ENCODE results near the gene MRPL1. TPM values are rescaled to one million over a fixed set of nuclear protein-coding genes. Genes with fewer than 3 reads are reported as not detected.
"Not testable (repeated sequence)": the region's sequence is repeated elsewhere in the genome, so short reads cannot be mapped to it uniquely, and the experiment has no call there.

MRPL1 gene
- total RNA-seq, 2 experiments from 2014 or later, result 22.6 to 37.4 TPM

DNA sequence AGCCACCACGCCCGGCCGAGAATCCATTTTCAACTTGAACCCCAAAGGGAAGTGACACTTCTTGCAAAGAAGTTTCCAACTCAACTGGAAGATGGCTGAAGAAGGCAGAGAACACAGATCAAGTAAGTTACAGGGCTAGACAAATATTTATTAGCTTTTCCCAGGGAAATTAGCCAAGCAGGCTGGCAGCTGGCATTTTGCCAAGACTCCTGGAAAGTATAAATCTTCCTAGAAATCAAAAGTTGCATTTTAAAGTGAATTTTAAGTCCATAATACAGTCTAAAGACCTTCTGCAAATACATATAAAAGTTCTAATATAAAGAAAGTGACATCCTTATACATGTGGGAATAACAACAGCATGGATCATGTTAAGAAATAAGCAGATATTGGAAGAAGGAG is 3.4 kb upstream of the MRPL1 start:
- Histone ChIP-seq H3K9me3 (ENCODE audit: low read length) (no peaks in the 10 kb centered on the region), H2AFZ (ENCODE audit: low read length) (no peak overlapping the region), H3K4me2 (ENCODE audit: low read length) (no peak overlapping the region), H3K27ac (ENCODE audit: low read depth, low read length, poor library complexity, severe bottlenecking) (no peak overlapping the region), H3K9me2 (ENCODE audit: insufficient read depth, low read length) (no peaks in the 10 kb centered on the region), H3K4me1 (ENCODE audit: insufficient read depth, low read length, poor library complexity, severe bottlenecking) (peaks cover 35% of the 10 kb centered on the region), H3K79me2 (ENCODE audit: insufficient read depth, low read depth, low read length) (peaks cover 14% of the 10 kb centered on the region), H3K36me3 (ENCODE audit: insufficient read depth, low read length) (peaks cover 1% of the 10 kb centered on the region; the same call in 1 of the 2 replicates), H4K20me1 (ENCODE audit: insufficient read depth, low read length) (no peaks in the 10 kb centered on the region), H3K4me3 (ENCODE audit: low read depth, low read length, poor library complexity, severe bottlenecking) (no peak overlapping the region)
- POLR2A ChIA-PET, result interaction anchor here (0.6 to 3.9 kb wide), 7 partner anchors 27 to 90 kb away, joined by 3 to 35 read pairs (median 6); no protein-coding TSS in a partner anchor
- DNase-seq (ENCODE audit: low spot score), result no peak
- TF ChIP-seq CTCF (conservative IDR thresholded peaks at IDR 0.05; ENCODE audit: low read length), result no peak
- TF ChIP-seq EZH2phosphoT487 (IDR thresholded peaks at IDR 0.05; ENCODE audit: borderline replicate concordance, low read depth, low read length), result no peak
- intact Hi-C loops (cut with micrococcal nuclease; ENCODE audit: unreplicated experiment), result no loop called here
- no TSS peak for BruUV-seq (replicated peaks)
- CTCF ChIA-PET (ENCODE audit: unreplicated experiment), result no interaction called here

DNA sequence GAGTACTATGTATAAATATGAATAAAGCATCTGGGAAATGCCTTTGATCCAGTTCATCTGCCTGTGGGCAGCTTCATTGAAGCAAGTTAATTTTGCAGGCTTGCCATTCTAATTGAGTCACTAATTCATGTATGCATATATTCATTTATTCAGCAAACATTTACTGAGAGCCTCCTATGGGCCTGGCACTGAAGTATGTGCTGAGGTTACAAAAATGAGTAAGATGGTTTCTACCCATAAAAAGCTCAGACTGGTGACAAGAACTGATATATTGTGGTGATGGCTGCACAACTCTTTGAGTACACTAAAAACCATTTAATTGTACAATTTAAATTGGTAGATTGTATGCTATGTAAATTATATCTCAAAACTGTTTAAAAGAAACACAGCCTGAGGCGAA is 1.1 kb upstream of the MRPL1 start:
- Histone ChIP-seq H4K20me1 (ENCODE audit: insufficient read depth, low read length) (no peaks in the 10 kb centered on the region), H3K4me2 (ENCODE audit: low read length) (peak overlapping the region; percentile 80), H3K79me2 (ENCODE audit: insufficient read depth, low read depth, low read length) (peaks cover 36% of the 10 kb centered on the region), H2AFZ (ENCODE audit: low read length) (peak overlapping the region; percentile 99; the same call in 1 of the 2 replicates), H3K36me3 (ENCODE audit: insufficient read depth, low read length) (peaks cover 18% of the 10 kb centered on the region), H3K9me2 (ENCODE audit: insufficient read depth, low read length) (no peaks in the 10 kb centered on the region), H3K4me1 (ENCODE audit: insufficient read depth, low read length, poor library complexity, severe bottlenecking) (peaks cover 33% of the 10 kb centered on the region), H3K27ac (ENCODE audit: low read depth, low read length, poor library complexity, severe bottlenecking) (peak overlapping the region; percentile 94), H3K9me3 (ENCODE audit: low read length) (no peaks in the 10 kb centered on the region), H3K4me3 (ENCODE audit: low read depth, low read length, poor library complexity, severe bottlenecking) (peak overlapping the region; percentile 73)
- no TSS peak for BruUV-seq (replicated peaks)
- DNase-seq (ENCODE audit: low spot score), result peak; percentile 38
- CTCF ChIA-PET (ENCODE audit: unreplicated experiment), result no interaction called here
- intact Hi-C loops (cut with micrococcal nuclease; ENCODE audit: unreplicated experiment), result no loop called here
- POLR2A ChIA-PET, result interaction anchor here (0.5 to 3.9 kb wide), 21 partner anchors 8 to 700 kb away, joined by 3 to 35 read pairs (median 6); no protein-coding TSS in a partner anchor
- no peak for TF ChIP-seq EZH2phosphoT487 (IDR thresholded peaks at IDR 0.05; ENCODE audit: borderline replicate concordance, low read depth, low read length)
- TF ChIP-seq CTCF (conservative IDR thresholded peaks at IDR 0.05; ENCODE audit: low read length), result no peak

- DNase-seq (ENCODE audit: low spot score), result peak; percentile 38
- intact Hi-C loops (cut with micrococcal nuclease; ENCODE audit: unreplicated experiment), result loop anchor here (2.0 kb wide), 1 partner anchor 29 kb away; no protein-coding TSS in a partner anchor
- not testable (repeated sequence) for BruUV-seq (replicated peaks); H4K20me1 ChIP-seq (ENCODE audit: insufficient read depth, low read length); H3K9me3 ChIP-seq (ENCODE audit: low read length); H3K9me2 ChIP-seq (ENCODE audit: insufficient read depth, low read length)
- Histone ChIP-seq H3K79me2 (ENCODE audit: insufficient read depth, low read depth, low read length) (peaks cover 48% of the 10 kb centered on the region), H3K4me3 (ENCODE audit: low read depth, low read length, poor library complexity, severe bottlenecking) (peak overlapping the region; percentile 73), H3K27ac (ENCODE audit: low read depth, low read length, poor library complexity, severe bottlenecking) (peak overlapping the region; percentile 94), H3K4me2 (ENCODE audit: low read length) (peak overlapping the region; percentile 80), H2AFZ (ENCODE audit: low read length) (peak overlapping the region; percentile 99; the same call in 1 of the 2 replicates), H3K4me1 (ENCODE audit: insufficient read depth, low read length, poor library complexity, severe bottlenecking) (peaks cover 27% of the 10 kb centered on the region), H3K36me3 (ENCODE audit: insufficient read depth, low read length) (peaks cover 19% of the 10 kb centered on the region)
- CTCF ChIA-PET (ENCODE audit: unreplicated experiment), result interaction anchor here (0.6 kb wide), 1 partner anchor 46 kb away, joined by 3 read pairs; no protein-coding TSS in a partner anchor
- POLR2A ChIA-PET, result interaction anchor here (0.7 to 2.4 kb wide), 5 partner anchors 9 to 46 kb away, joined by 3 to 14 read pairs (median 3); no protein-coding TSS in a partner anchor
Observed at GRCh38 chr4:77863341-77863740, 711 bp downstream of the MRPL1 start.
